ENCODE results near the gene ANK3.

Gene ANK3

GRCh38 chr10:60206735-60207134 lies 182.9 kb downstream of the ANK3 start:
- no peak overlapping the region for H3K4me3 ChIP-seq (ENCODE audit: low read length)
- TF ChIP-seq, protein P1, sequence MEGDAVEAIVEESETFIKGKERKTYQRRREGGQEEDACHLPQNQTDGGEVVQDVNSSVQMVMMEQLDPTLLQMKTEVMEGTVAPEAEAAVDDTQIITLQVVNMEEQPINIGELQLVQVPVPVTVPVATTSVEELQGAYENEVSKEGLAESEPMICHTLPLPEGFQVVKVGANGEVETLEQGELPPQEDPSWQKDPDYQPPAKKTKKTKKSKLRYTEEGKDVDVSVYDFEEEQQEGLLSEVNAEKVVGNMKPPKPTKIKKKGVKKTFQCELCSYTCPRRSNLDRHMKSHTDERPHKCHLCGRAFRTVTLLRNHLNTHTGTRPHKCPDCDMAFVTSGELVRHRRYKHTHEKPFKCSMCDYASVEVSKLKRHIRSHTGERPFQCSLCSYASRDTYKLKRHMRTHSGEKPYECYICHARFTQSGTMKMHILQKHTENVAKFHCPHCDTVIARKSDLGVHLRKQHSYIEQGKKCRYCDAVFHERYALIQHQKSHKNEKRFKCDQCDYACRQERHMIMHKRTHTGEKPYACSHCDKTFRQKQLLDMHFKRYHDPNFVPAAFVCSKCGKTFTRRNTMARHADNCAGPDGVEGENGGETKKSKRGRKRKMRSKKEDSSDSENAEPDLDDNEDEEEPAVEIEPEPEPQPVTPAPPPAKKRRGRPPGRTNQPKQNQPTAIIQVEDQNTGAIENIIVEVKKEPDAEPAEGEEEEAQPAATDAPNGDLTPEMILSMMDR (conservative IDR thresholded peaks at IDR 0.05; ENCODE audit: low read depth, low read length): no peak
- no peak for DNase-seq (ENCODE audit: low read depth)

DNA sequence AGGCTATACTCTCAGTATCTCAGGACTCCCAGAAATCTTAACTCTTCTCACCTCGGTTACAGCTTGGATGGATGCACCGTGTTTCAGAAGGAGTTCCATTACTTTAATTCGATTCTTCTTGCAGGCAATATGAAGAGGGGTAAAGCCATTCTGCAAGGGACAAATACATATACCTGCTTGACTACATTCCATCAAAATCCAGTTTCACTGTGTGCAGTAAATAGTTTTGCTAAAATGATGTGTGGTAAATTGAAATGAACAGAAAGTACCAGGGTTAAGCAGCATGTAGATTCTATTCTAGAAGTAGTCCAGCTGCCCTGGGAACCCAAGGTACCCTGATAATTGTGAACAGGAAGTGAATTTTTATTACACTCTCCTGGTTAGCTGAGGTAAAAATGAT lies 183.9 kb downstream of the ANK3 start:
- TF ChIP-seq, protein P1 (conservative IDR thresholded peaks at IDR 0.05; ENCODE audit: low read depth, low read length): no peak
- DNase-seq (ENCODE audit: low read depth): no peak

GRCh38 chr10:60203993-60204618 lies 185.6 kb downstream of the ANK3 start:
- TF ChIP-seq, protein P1 (conservative IDR thresholded peaks at IDR 0.05; ENCODE audit: low read depth, low read length): peak; percentile 81
- no peak for DNase-seq (ENCODE audit: low read depth)
- no peak overlapping the region for H3K4me3 ChIP-seq (ENCODE audit: low read length)

More for the DNA sequence above, 183.9 kb downstream of the ANK3 start:
- no peak overlapping the region for H3K4me3 ChIP-seq (ENCODE audit: low read length)

DNA sequence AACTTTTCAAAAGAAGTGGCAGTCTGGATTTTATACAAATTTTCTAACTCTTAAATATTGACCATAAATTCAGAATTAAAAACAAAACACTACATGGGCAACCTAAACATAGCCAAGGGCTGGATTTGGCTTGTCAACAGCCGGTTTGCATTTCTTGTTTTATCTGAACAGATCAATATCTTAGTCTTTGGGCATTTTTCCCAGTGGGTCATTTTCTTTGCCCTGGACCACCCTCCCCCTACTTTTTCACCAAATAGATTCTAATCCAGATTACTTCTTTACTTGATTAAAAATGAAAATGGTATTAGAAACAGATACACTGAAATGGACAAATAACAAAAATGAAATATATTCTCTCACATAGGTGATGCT lies 189.0 kb downstream of the ANK3 start:
- no peak overlapping the region for H3K4me3 ChIP-seq (ENCODE audit: low read length)
- TF ChIP-seq, protein P1 (conservative IDR thresholded peaks at IDR 0.05; ENCODE audit: low read depth, low read length): no peak
- no peak for DNase-seq (ENCODE audit: low read depth)

GRCh38 chr10:60200012-60200681 lies 189.5 kb downstream of the ANK3 start:
- TF ChIP-seq, protein P1 (conservative IDR thresholded peaks at IDR 0.05; ENCODE audit: low read depth, low read length): no peak
- H3K4me3 ChIP-seq (ENCODE audit: low read length): no peak overlapping the region
- no peak for DNase-seq (ENCODE audit: low read depth)

- peak; percentile 54 for DNase-seq (ENCODE audit: low read depth)
- TF ChIP-seq, protein P1 (conservative IDR thresholded peaks at IDR 0.05; ENCODE audit: low read depth, low read length): no peak
- H3K4me3 ChIP-seq (ENCODE audit: low read length): no peak overlapping the region
These were observed 192.5 kb downstream of the ANK3 start for GRCh38 chr10:60197206-60197605.

GRCh38 chr10:60194421-60194820 lies 195.3 kb downstream of the ANK3 start:
- DNase-seq (ENCODE audit: low read depth): no peak
- H3K4me3 ChIP-seq (ENCODE audit: low read length): no peak overlapping the region
- TF ChIP-seq, protein P1 (conservative IDR thresholded peaks at IDR 0.05; ENCODE audit: low read depth, low read length): no peak
